GM18861 (cell line): ENCODE measurements around the gene PPOX.

Experiments used
- ATAC-seq: cut with Tn5 transposase; IDR thresholded peaks from one replicate; pipeline ENCODE4 v1.9.1; 2021; ENCODE audit not compliant: unreplicated experiment

The PPOX gene

DNA sequence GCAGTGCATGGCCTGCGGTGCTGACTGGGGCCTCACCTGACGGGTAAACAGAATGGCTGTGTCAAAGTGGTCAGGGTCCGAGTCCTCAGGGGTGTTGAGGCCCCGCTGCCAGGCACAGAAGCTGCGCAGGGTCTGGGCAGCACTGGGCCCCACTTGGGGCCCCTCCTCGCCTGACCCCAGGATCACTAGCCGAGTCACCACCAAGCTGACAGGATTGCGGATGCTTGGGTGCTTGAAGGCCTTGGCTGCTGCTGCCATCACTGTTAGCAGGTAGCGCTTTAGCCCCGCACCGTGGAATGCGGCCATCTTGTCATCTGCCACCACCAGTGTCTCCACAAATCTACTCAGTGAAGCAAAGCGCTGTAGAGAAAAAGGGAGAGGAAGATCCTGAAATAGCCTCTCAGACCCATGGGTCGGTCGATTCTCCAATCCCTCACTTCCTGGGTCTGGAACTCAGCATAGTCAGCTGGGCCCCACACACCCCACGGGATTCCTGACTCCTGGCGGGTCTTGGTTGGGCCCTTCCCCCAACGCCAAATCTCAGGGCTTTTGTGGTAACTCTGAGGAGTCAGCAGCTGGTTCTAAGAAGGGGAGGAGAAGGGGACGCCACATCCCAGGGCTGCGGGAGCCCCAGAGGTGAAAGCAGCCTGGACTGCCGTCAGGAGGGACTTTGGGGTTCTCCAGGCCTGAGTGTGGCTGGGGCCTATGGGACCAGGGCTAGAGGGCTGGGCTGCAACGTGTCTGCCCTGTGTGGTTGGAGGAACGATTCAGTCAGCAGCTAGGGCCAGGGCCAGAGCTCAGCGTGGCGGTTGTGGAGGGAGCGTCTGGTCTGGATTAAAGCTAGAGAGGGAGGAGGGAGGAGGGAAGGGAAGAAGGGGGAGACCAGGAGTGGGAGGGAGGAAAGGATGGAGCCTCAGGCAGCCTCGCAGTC is 30.6 kb downstream of the PPOX start:
- no peak for ATAC-seq

DNA sequence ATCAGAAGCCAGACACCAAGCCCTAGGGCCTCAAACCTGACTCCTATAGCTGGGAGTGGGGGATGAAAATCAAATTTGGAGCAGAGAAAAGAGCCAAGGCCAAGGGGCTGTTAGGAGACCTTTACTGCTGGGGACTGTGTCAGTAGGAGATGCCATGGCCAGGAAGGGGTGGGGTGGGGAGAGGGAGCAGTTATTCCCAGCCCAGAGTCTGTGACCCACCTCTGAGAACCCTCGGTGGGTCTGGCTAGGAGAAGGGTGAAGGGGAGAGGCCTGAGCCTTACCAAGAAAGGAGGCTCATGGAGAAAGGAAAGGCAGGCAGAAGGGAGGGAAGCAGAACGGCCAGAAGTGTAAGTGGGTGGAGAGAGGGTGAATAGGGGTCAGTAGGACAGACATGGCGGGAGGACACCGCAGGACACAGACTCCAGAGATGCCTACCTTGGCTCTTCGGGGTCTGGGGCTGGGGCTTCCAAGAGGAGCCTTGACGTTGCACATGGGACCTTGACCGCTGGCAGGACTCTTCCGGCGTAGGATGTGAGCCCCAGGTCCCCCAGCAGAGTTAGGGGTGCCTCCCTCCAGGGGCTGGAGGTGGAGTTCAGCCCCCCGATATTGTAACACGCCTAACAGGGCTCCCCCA is 31.5 kb downstream of the PPOX start:
- no peak for ATAC-seq

DNA sequence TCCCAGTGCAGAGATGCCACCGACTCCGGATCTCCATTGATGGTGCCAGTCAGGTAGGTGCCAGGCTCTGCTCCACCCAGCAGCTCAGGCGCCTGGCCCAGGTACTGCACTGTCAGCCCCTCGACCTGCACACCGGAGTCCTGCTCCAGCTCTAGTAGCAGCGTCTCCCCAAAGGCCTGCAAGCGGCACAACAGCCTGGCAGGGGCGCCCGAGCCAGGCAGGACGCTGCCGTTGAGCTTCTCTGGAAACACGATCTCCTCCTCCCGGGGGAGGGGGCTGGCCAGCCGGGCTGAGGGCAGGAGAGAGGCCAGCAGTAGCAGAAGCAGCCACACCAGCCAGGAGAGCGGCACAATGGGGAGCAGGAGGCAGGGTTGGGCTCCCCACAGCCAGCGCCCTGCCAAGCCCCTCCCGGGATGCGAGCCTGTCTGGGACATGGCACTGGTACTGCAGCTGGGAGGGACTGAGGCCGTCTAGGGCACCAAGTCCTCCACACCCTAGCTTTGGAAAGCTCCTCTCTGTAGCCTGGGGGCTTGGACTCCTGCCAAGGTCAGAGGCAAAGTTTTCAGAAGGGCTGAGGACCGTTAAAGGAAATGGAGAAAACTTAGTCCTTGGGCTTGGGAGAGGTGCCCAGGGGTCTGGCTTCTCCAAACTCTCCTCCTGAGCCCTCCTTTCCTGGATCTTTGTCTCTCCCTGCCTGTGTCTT is 32.1 kb downstream of the PPOX start:
- ATAC-seq: no peak

DNA sequence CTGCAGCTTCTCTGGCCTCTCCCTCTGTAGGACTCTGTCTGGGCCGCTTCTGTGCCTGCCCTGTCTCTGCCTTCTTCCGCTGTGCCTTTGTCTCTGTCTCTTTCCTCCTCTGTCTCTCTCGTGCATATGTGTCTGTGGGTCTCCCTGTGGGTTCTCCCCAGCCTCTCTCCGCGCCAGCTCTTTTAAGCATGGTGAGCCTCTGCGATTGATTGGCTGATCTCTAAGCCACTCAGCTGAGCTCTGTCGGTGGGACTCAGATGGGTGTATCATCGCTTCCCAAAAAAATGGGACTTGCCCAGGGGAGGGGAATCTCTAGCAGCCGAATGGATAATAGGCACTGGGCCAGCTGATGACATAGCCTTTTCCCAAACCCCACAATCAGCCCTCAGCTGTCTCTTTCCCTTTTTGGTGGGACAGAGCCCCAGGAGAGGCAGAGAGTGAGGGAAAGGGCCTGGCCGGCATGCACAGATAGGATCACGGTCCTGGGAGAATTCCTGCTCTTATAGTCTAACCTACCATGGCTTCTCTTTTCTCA is 32.7 kb downstream of the PPOX start, which contains the start of gene ADAMTS4:
Gene ADAMTS4 (minus strand): TSS at position 158 of the 535 bp plus-strand sequence. CDS start 427 bp downstream, outside the sequence.
- no peak for ATAC-seq

DNA sequence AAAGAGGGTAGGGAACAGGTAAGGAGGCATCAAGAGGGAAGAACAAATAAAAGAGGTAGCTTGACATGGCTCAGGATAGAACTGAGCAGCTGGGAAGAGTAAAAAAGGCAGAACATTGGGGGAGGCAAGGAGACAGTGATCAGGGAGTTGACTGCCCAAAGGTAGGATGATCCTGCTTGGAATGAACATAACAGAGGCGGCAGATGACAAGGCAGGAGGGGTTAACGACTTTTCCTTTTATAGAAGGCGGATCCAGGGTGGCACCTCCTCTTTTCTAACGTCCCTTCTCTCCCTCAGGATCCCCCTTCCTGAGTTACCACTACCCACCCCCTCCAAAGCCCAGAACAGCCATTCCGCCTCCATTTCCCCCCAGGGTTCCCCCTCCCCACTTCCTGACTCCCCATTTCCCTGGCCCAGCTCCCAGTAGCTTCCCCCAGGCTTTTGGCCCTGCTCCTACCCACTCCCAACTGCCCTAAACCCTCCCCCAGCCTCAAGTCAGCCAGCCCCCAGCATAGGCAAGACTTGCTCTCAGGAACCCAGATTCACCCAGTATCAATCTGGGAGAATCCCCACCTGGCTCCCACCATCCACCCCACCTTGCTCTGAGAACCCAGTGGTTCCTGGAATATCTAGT is 33.4 kb downstream of the PPOX start:
- ATAC-seq: no peak

DNA sequence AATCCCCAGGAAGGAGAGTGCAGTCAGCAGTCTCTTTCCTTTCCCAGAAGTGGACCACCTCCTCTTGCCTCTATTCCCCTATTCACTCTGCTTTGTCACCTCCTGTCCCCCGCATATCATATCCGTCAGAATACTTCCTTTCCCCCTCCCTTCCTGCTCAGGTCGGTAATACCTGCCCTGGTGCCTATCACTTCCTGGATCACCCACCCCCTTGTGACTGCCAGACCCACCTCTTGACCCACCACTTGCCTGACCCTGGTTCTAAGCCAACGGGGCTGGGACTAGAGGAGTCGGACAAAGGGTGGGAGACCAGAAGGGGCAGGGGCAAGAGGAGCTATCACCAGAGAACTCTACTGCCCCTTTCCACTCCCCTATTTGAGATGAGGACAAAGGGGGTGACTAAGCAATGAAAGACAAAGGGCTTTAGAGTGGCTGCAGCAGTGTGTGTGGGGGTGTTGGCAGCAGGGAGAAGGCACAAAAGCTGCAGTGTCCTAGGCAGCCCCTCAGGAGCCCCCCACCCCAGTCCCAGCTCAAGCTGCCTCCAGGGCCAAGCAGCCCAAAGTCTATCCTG is 34.3 kb downstream of the PPOX start:
- ATAC-seq: no peak

DNA sequence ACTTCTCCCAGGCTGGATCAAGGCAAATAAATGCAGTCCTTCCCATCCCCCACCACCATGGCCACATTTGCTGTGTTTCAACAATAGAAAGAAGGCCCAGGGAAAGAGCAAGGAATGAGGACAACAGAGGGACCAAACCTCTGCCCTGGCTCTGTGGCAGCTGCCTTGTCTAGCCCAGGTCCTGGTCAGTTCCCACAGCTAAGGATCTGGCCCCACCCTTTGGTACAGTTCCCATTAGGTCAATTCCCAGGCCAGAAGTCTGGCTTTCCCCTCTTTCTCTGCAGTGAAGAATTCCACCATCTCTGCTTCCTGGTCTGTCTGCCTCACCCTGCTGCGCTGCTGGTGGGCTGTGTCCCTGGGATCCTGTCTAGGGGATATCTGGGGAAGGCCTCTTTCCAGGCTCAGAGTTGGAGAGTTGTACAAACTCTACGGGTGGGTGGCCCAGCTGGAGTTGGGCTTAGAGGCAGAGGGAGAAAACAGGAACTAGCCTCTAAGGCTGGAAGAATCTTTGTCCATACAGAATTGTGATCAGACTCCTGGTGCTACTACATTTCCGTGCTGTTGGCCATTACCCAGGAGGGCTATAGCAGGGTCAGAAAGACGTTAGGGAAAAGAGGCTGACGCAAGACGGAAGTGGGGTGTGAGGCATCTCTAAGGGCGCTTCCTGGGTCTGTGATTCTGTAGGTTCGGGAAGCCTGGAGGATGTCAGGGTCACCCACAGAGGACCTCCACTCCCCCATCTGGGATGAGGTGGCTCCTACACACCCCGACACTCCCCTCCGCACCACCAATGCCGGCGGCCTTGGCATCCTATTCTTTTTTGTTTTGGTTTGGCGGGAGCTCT is 35.0 kb downstream of the PPOX start:
- no peak for ATAC-seq

DNA sequence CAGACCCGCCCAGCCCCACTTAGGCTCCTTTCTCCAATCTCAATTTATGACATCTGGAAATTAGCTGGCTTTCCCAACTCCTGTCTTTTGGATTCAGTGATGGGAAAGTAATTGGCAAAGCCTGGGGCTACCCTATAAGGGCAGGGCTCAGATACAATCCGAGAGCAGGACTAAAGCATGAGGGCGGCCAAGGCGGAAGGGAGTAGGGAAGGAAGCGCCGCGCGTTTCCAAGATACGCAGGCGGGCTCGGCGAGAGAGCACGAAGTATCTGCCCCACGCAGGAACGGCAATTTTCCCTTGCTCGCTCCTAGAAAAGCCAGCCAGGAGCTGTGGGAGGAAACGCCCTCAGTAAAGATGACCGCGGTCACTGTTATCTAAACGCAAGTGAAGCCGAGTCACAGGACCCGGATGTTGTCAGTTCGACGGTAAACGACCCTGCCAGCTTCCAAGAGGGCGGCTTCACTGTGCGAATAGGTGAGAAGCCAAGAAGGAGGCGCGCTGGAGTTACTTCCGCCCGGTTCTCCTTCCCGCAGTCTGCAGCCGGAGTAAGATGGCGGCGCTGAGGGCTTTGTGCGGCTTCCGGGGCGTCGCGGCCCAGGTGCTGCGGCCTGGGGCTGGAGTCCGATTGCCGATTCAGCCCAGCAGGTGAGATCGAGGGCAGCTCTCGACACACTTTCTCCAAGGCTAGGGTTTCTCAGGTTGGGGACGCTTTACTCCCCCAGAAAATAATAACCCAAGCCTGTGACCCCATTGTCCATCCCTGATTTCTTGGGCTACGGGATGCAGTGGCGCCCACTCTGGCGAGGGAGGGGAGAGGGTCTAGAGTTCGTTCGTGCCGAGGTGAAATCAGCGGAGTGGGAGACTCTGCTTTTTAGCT is 35.8 kb downstream of the PPOX start, which contains the start of gene NDUFS2:
Gene NDUFS2 (plus strand): TSS at position 532 of the 877 bp plus-strand sequence. CDS start 19 bp downstream, at position 551.
- peak; percentile 87 for ATAC-seq

DNA sequence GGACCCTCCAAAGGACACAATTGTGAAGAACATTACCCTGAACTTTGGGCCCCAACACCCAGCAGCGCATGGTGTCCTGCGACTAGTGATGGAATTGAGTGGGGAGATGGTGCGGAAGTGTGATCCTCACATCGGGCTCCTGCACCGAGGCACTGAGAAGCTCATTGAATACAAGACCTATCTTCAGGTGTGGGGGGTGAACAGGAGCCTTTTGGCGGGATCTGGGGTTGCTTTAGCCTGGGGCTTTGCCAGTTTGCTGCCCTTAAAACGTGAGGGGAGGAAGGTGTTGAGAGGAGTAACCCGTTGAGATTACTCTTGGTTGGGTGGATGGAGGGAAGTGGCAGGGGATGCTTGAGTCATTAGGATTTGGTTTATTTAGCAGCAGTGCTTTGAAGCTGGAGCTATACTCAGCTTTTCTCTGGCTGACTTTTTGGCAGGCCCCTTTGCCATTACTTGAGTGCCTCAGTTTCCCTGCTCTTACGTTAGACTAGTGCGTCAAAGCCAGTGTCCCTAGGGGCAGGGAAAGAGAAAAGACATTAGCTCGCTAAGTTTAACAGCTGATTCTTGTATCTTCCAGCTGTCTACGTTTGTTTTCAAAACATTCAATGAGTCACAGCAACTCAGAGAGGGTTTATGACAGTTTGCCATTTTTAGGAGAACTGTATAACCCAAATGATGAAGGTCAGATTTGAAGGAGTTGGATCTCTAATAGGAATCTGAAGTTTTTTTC is 40.4 kb downstream of the PPOX start:
- no peak for ATAC-seq

DNA sequence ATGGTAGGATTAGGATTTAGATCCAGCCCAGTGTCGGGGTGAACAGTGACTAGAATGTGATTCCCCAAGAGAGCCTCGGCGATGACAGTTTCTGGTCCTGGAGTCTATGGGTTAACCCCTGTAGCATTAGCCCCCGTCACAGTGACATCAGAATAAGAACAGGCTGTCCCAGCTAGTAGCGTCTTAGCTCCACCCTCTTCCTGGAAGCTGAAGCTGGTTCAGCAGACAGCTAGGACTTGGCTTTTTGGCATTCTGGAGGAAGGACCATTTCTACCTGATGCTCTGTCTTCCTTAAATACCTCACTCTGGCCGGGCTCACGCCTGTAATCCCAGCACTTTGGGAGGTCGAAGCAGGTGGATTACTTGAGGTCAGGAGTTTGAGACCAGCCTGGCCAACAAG is 40.9 kb downstream of the PPOX start:
- no peak for ATAC-seq

DNA sequence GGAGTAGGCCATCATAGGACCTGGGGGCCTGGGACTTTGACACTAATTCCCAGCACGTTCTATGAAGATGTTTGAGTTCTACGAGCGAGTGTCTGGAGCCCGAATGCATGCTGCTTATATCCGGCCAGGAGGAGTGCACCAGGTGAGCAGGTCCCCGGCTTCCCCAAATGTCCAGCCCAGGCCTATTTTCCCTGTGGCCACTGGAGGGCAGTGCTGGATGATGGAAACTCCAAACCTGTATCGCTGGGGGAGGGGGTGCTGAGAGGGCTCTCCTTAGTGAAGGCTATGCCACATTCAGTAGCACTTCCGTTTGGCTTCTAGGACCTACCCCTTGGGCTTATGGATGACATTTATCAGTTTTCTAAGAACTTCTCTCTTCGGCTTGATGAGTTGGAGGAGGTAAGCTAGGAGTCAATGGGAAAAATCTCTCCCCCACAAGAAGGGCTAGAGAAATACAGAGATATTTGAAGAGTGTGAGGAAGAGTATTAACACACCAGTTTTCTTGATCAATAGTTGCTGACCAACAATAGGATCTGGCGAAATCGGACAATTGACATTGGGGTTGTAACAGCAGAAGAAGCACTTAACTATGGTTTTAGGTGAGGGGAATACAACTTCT is 43.7 kb downstream of the PPOX start:
- peak; percentile 60 for ATAC-seq

DNA sequence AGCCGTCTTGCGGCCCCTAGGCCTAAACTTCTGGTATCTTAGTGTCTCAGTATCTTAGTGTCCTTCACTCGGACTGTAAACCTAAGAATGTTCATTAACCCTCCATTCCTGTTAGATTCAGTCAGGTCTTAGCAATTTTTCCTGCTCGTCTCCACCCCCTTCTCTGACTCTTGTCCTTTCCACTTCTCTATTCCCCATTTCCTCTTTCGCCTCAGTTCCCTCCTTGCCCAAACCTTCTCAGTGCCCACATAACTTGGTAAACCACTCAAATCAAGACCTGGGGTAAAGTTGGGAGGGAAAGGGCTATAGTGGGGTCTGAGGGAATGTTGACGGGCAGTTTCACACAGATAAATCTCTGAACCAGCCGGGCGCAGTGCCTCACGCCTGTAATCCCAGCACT is 48.1 kb downstream of the PPOX start:
- ATAC-seq: no peak

DNA sequence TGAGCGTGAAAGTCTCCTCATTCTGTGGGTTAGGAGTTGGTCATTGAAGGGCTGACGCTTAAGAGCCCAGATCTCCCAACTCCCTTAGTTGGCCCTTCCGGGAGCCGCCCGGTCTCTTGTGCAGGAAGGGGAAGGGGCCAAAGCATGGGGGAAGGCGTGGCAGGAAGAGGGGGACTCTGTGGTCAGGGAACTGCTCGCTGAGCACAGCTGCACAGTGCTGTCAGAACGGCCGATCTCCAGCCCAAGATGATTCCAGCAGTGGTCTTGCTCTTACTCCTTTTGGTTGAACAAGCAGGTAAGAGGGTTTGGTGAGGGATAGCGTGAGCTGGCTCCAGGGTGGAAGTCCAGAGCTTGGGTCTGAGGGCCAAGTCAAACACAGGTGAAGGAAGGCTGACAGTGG is 48.9 kb downstream of the PPOX start, which contains the start of gene FCER1G:
Gene FCER1G (plus strand): TSS at position 220 of the 400 bp plus-strand sequence. CDS start 27 bp downstream, at position 247.
- no peak for ATAC-seq

DNA sequence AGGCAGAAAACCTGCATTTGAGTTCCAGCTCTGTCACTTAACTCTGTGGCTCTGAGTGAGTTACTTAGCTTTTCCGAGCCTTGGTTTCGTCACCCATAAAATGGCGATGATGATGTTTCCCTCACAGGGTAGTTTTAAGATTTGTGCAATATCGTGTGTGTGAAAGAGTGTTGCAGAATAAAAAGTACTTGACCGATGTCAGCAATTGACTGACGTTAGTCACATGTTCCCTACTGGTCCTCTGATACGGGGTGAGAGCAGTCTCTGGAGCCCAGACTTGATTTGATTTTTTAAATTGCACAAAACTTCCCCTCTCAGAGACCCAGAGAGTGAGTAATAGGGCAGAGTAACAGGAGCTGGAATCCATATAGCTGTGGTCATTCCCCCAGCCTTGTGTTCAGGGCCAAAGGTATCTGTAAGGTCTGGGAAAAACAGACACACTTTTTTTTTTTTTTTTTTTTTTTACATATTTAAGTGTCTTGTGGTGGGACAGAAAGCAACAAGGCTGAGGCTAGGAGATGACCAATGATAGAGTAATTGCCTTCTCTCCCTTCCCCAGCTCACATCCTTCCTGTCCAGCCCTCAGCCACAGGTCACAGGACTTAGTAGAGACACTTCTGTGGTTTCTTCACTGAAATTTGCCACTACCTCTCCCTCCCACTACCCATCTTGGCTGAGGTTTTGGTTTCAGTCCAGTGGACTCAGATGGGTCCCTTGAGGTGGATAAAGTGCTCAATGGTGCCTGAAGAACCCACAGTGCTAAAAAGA is 50.9 kb downstream of the PPOX start:
- peak; percentile 89 for ATAC-seq

DNA sequence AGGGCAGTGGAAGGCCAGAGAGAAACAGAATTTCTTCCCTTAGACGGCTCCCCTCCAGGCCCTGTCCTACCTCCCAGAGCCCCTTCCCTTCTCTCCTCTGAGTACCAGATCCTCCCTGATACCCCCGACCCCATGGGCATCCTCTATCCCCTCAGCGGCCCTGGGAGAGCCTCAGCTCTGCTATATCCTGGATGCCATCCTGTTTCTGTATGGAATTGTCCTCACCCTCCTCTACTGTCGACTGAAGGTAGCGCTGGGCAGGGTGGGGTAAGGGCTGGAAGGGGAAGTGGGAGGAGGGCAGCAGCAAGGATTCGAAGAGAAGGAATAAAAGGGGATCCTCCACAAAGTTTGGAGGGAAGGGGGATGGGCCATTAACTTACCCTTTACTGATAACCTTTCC is 51.6 kb downstream of the PPOX start:
- ATAC-seq: no peak

DNA sequence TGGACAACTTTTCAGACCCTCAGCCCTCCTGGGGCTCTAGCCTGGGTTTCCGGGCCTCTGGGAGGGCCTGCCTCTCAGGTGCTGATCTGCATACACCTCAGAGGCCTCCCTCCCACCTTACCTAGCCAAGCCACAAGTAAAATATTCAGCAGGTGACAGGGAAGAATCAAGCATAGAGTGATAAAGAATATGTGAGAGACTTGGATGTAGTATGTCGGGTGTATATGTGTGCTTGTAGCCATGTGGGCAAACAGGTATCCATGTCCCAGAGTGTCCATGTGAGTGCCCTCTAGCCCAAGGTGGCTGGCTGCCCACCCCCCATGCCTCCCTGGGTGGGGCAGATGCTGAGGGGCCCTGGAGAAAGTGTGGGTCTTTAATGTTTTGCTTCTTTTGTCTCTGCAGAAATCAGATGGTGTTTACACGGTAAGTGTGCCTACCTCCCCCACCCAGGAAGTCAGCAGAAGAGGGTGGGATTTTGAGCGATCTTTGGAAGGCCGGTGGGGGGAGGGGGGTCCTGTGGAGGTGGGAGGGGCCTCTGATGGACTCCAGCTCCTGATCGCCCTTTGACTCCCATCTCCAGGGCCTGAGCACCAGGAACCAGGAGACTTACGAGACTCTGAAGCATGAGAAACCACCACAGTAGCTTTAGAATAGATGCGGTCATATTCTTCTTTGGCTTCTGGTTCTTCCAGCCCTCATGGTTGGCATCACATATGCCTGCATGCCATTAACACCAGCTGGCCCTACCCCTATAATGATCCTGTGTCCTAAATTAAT is 52.3 kb downstream of the PPOX start:
- ATAC-seq: no peak
